Ovary (tissue), 3 donors: ENCODE data around the gene ATP7A.

Experiments
- EP300 ChIP-seq: sonication (generic); formaldehyde crosslinking; IDR thresholded peaks from one replicate; pipeline ENCODE4 v1.6.1; 2017; ENCODE audit warnings: antibody characterized with exemption
- POLR2A ChIP-seq: fragments of 450-650 bp; IDR thresholded peaks from one replicate; pipeline ENCODE4 v1.6.1; 2017; ENCODE audit warnings: antibody characterized with exemption, mild to moderate bottlenecking, moderate library complexity
- TF ChIP-seq, protein P1 (sequence below), 3 donors: fragments of 450-650 bp in 2 of 3; fragments of 200-600 bp in 1 of 3; IDR thresholded peaks; one replicate each; pipeline versions ENCODE4 v1.5.1 to v1.8.0; 2016 to 2022; ENCODE audit warnings: antibody characterized with exemption in 3 of 3, mild to moderate bottlenecking in 1 of 3
- donor health status: DM: no; HTN: no; CAD: no.

DNA sequence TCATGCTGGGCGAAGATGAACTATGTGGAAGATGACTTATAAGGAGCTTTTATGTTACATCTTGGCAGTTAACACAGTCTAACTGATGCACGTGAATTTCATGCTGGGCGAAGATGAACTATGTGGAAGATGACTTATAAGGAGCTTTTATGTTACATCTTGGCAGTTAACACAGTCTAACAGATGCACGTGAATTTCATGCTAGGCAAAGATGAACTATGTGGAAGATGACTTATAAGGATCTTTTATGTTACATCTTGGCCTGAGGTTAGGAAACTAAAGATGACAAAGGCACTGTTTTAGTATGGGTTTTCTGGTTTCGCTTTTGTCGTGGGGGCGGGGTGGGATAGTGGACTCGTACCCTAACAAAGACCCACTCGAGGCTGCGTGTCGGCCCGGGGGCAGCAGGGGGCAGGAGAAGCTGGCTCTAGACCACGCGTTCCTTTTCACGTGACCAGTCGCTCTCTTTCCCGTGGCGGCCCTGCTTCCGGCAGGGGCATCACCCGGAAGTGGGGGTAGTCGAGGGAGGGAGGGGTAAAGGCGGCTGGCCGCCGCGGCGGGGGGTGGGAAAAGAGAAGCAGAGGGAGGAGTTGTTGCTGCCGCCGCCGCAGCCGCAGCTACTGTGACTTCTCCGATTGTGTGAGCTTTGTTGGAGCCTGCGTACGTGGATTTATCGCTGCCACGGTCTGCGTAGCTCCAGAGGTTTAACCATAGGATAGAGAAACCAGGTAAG is at the start of gene ATP7A:
- TF ChIP-seq, protein P1, sequence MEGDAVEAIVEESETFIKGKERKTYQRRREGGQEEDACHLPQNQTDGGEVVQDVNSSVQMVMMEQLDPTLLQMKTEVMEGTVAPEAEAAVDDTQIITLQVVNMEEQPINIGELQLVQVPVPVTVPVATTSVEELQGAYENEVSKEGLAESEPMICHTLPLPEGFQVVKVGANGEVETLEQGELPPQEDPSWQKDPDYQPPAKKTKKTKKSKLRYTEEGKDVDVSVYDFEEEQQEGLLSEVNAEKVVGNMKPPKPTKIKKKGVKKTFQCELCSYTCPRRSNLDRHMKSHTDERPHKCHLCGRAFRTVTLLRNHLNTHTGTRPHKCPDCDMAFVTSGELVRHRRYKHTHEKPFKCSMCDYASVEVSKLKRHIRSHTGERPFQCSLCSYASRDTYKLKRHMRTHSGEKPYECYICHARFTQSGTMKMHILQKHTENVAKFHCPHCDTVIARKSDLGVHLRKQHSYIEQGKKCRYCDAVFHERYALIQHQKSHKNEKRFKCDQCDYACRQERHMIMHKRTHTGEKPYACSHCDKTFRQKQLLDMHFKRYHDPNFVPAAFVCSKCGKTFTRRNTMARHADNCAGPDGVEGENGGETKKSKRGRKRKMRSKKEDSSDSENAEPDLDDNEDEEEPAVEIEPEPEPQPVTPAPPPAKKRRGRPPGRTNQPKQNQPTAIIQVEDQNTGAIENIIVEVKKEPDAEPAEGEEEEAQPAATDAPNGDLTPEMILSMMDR (IDR thresholded peaks at IDR 0.05) = peak in 2 of 3 donors; percentile 28 to 34
- no peak for TF ChIP-seq EP300
- no peak for TF ChIP-seq POLR2A
